Activated CD8-positive, alpha-beta T cell treated with anti-CD3 and anti-CD28 coated beads, Interleukin-2, amount 10 ng/mL, durations not matched to agents 7 days and 5 days (primary cell): ENCODE results near the gene TNFAIP8L3. TPM values are rescaled to one million over a fixed set of nuclear protein-coding genes. Genes with fewer than 3 reads are reported as not detected.

Experiments
- ATAC-seq: fragments of 150-1000 bp; cut with Tn5 transposase; one replicate; pipeline ENCODE4 v1.10.0; 2021; ENCODE audit warnings: moderate library complexity
- CTCF ChIA-PET: fragments of 350-600 bp; sonication (Branson Sonifier 250); formaldehyde crosslinking; loops from one replicate; lab custom pipeline; 2021; ENCODE audit warnings: antibody characterized with exemption; lab: Charles Lee
- POLR2A ChIA-PET: fragments of 350-600 bp; sonication (Branson Sonifier 250); formaldehyde crosslinking; loops from one replicate; lab custom pipeline; 2021; ENCODE audit warnings: antibody characterized with exemption; lab: Charles Lee
- DNase-seq: peaks from one replicate; pipeline ENCODE4 v3.0.0-alpha.2; 2020
- H3K27ac Mint-ChIP-seq: one replicate; pipeline ENCODE4 v1.8.0; 2021; ENCODE audit warnings: mild to moderate bottlenecking, mixed read lengths
- H3K27me3 Mint-ChIP-seq: one replicate; pipeline ENCODE4 v1.8.0; 2021; ENCODE audit warnings: low read depth, mixed read lengths
- H3K36me3 Mint-ChIP-seq: one replicate; pipeline ENCODE4 v1.8.0; 2021; ENCODE audit warnings: low read depth, mixed read lengths
- H3K4me1 Mint-ChIP-seq: one replicate; pipeline ENCODE4 v1.8.0; 2021; ENCODE audit warnings: low read depth, mixed read lengths
- H3K4me3 Mint-ChIP-seq: one replicate; pipeline ENCODE4 v1.8.0; 2021; ENCODE audit warnings: mild to moderate bottlenecking, mixed read lengths
- H3K9me3 Mint-ChIP-seq: one replicate; pipeline ENCODE4 v1.8.0; 2022; ENCODE audit warnings: mixed read lengths; ENCODE audit not compliant: insufficient read depth
- total RNA-seq, 2 experiments: library from RNA; stranded (reverse); gene quantifications; one replicate each; pipeline ENCODE4 v1.2.3, GENCODE V29; 2021

The TNFAIP8L3 gene
- total RNA-seq, 2 experiments from 2014 or later: not detected

DNA sequence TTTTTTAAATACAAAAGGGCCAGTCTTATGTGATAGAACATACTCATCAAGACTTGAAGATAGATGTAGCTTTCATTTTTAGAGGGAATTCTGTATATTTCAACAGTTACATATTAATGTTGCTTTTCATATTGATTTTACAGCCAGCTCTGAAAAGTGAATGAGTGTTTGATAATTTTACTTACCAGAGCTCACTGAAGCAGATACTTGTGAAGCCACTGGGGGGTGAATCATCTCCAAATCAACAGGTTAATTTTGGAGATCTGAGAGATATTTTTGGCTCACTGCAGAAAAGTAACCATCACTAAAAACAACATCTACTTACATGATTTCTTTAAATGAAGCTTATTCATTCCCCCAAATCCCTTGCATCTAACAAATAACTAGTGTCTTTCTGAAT is 24.7 kb downstream of the TNFAIP8L3 start:
- ChIA-PET POLR2A (interaction anchor here (0.7 kb wide), 1 partner anchor 19 kb away, joined by 3 read pairs; no protein-coding TSS in a partner anchor), CTCF (interaction anchor here (1.0 to 1.5 kb wide), 3 partner anchors 11 to 93 kb away, joined by 3 to 4 read pairs (median 3); no protein-coding TSS in a partner anchor)
- Mint-ChIP-seq H3K27ac (no peak overlapping the region), H3K4me1 (peaks cover 17% of the 10 kb centered on the region), H3K27me3 (peaks cover 21% of the 10 kb centered on the region), H3K36me3 (peaks cover 2% of the 10 kb centered on the region), H3K9me3 (no peaks in the 10 kb centered on the region), H3K4me3 (no peak overlapping the region)
- ATAC-seq (no peak), DNase-seq (no peak)

DNA sequence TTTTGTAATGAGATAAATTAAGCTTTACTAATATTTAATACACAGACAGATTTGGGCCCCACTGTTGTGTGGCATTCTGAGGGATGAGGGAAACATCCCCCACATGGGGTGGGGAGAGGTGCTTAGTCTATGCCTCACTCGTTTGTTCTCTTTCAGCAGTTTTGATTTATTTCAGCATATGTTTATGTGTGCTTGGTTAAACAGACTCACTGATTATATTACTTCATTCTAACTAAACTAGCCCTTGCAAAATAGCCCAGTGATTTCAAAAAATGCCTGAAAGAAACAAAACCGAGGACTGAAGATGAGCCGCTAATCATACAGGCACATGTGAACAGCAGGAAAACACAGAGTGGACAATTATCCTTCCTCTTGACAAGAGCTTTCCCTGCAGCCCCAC is 27.2 kb downstream of the TNFAIP8L3 start:
- Mint-ChIP-seq H3K36me3 (peaks cover 2% of the 10 kb centered on the region), H3K27ac (no peak overlapping the region), H3K4me1 (peaks cover 17% of the 10 kb centered on the region), H3K4me3 (no peak overlapping the region), H3K27me3 (peaks cover 39% of the 10 kb centered on the region), H3K9me3 (no peaks in the 10 kb centered on the region)
- DNase-seq (no peak), ATAC-seq (no peak)
- CTCF ChIA-PET: no interaction called here
- POLR2A ChIA-PET: interaction anchor here (0.6 to 1.5 kb wide), 2 partner anchors 9 to 100 kb away, joined by 3 to 4 read pairs; no protein-coding TSS in a partner anchor

- ATAC-seq (no peak), DNase-seq (no peak)
- Mint-ChIP-seq H3K9me3 (no peaks in the 10 kb centered on the region), H3K4me1 (peaks cover 9% of the 10 kb centered on the region), H3K4me3 (no peak overlapping the region), H3K27me3 (peaks cover 36% of the 10 kb centered on the region), H3K27ac (no peak overlapping the region), H3K36me3 (no peaks in the 10 kb centered on the region)
- POLR2A ChIA-PET: no interaction called here
- CTCF ChIA-PET: interaction anchor here (1.3 kb wide), 1 partner anchor 12 kb away, joined by 7 read pairs; no protein-coding TSS in a partner anchor
Measured at GRCh38 chr15:51065781-51066180, 28.9 kb downstream of the TNFAIP8L3 start.

DNA sequence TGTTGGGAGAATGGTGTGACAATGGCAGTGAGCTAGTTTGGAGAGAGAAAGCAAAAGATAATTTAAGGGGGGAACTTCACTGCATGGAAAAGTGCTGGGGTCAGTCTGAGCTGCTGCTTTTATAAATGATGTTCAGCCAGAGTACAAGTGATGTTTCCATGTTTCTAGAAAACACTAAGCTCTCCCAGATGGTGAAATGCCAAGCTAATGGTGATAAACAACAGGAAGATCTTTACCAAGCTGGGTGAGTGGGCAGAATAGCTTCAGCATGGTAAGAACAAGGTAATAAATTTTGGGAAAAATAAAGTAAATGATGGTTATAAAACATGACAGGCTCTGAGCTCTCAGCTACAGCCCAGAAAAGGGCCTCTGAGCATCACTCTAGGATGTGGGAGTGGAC is 29.4 kb downstream of the TNFAIP8L3 start:
- peaks cover 6% of the 10 kb centered on the region for H3K4me1 Mint-ChIP-seq
- CTCF ChIA-PET: interaction anchor here (1.3 kb wide), 1 partner anchor 13 kb away, joined by 7 read pairs; no protein-coding TSS in a partner anchor
- no peaks in the 10 kb centered on the region for H3K36me3 Mint-ChIP-seq
- DNase-seq: no peak
- no peak overlapping the region for H3K27ac Mint-ChIP-seq
- no peak for ATAC-seq
- no peaks in the 10 kb centered on the region for H3K9me3 Mint-ChIP-seq
- POLR2A ChIA-PET: no interaction called here
- H3K27me3 Mint-ChIP-seq: peaks cover 39% of the 10 kb centered on the region
- no peak overlapping the region for H3K4me3 Mint-ChIP-seq

GRCh38 chr15:51062736-51063135 is 32.0 kb downstream of the TNFAIP8L3 start:
- Mint-ChIP-seq H3K27ac (no peak overlapping the region), H3K27me3 (peaks cover 51% of the 10 kb centered on the region), H3K9me3 (no peaks in the 10 kb centered on the region), H3K4me3 (no peak overlapping the region), H3K4me1 (no peaks in the 10 kb centered on the region), H3K36me3 (no peaks in the 10 kb centered on the region)
- ChIA-PET POLR2A (no interaction called here), CTCF (no interaction called here)
- DNase-seq: no peak
- ATAC-seq: no peak

DNA sequence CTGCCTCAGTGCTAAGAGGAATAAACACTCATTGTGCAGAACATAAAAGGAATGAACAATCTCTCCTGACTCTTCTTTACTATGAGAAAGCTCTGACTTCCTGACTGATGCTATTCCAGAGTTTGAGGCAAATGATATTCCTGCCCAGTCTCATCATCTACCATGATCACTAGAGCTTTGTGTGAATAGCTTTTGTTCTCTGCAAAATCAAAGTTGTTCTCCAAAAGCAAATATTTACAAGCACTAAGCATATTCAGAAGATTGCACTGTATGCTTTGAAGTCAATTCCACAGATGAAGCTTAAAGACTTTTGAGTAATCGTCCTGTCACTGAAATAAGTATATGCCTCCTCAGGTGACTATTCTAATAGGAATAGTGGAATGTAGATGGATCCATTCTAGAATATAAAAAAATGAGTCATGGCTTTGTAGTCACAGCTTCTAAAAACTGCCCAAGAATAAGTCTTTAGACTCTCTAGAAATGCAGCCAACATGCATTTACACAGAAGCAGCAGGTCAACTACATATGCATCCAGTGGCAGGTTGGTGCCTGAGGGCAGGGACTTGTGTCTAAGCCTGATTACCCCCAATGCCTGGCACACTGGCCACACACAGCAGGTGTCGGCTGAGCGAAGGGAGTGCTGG is 34.6 kb downstream of the TNFAIP8L3 start:
- ChIA-PET POLR2A (no interaction called here), CTCF (no interaction called here)
- no peak for DNase-seq
- no peaks in the 10 kb centered on the region for H3K9me3 Mint-ChIP-seq
- no peaks in the 10 kb centered on the region for H3K36me3 Mint-ChIP-seq
- H3K4me1 Mint-ChIP-seq: no peaks in the 10 kb centered on the region
- no peak overlapping the region for H3K27ac Mint-ChIP-seq
- ATAC-seq: no peak
- no peak overlapping the region for H3K4me3 Mint-ChIP-seq
- peaks cover 51% of the 10 kb centered on the region for H3K27me3 Mint-ChIP-seq

DNA sequence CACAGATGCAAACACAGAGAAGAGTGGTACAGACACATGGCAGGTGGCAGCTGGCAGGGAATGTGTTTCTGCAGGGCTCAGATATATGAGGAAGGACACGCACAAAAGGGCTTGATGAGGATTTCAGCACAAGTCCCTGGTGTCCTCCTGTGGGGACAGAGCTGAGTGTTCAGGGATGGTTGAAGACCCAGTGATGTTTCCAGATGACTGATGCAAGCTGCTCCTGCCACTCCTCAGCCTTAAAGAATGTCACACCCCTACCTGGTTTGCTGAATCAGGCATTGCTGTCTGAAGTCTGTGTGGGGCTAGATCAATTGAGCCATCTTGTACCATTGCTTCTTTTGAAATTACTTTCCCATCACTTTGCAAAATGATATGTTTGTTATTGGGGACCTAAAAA is 40.2 kb downstream of the TNFAIP8L3 start:
- Mint-ChIP-seq H3K27ac (no peak overlapping the region), H3K9me3 (no peaks in the 10 kb centered on the region), H3K4me3 (no peak overlapping the region), H3K27me3 (peaks cover 40% of the 10 kb centered on the region), H3K36me3 (no peaks in the 10 kb centered on the region), H3K4me1 (no peaks in the 10 kb centered on the region)
- ATAC-seq (no peak), DNase-seq (no peak)
- CTCF ChIA-PET: no interaction called here
- POLR2A ChIA-PET: no interaction called here

- H3K27ac Mint-ChIP-seq: no peak overlapping the region
- ChIA-PET POLR2A (no interaction called here), CTCF (no interaction called here)
- peaks cover 3% of the 10 kb centered on the region for H3K4me1 Mint-ChIP-seq
- no peak overlapping the region for H3K4me3 Mint-ChIP-seq
- no peak for DNase-seq
- no peaks in the 10 kb centered on the region for H3K9me3 Mint-ChIP-seq
- no peak for ATAC-seq
- H3K27me3 Mint-ChIP-seq: peaks cover 38% of the 10 kb centered on the region
- no peaks in the 10 kb centered on the region for H3K36me3 Mint-ChIP-seq
Measured at GRCh38 chr15:51053571-51053970, 41.1 kb downstream of the TNFAIP8L3 start.

DNA sequence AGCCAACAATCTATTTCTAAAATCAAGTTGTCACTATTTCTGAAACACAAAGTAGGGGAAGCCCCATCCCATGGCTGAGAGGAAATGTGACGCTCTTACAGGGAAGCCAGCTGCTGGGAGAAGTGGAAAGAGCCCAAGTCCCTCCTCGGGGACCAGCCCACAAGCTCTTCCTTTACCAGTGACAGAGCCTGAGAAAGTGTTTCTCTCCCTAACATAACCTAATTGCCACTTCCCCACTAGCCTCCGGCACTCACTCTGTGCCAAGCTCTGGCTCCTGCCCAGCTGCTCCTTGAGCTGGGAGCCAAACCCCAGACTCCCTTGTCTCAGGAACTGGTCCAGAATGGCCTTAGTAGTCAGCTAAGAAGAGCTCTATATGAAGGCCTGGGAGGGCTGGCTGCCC is 42.9 kb downstream of the TNFAIP8L3 start:
- H3K27ac Mint-ChIP-seq: no peak overlapping the region
- ChIA-PET CTCF (no interaction called here), POLR2A (no interaction called here)
- H3K36me3 Mint-ChIP-seq: no peaks in the 10 kb centered on the region
- DNase-seq: no peak
- H3K9me3 Mint-ChIP-seq: no peaks in the 10 kb centered on the region
- peaks cover 34% of the 10 kb centered on the region for H3K27me3 Mint-ChIP-seq
- H3K4me3 Mint-ChIP-seq: no peak overlapping the region
- H3K4me1 Mint-ChIP-seq: peaks cover 3% of the 10 kb centered on the region
- ATAC-seq: no peak

DNA sequence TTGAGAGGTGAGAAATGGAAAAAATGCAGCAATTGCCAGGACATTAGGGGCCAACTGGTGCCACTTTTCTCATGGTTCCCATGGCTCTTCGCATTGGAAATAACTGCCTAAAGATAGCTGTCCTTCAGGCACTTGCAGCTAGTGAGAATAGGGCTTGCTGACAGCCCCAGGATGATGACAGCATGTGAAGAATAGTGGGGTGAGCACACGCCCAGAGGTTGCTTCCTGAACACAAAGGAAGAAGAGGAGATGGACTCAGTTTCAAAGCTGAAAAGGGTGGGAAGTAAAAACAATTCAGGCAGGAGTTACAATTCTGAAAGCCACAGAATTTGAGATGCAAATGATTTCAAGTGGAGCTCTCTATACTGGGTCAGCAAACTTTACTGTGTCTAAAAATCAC is 45.6 kb downstream of the TNFAIP8L3 start:
- H3K9me3 Mint-ChIP-seq: no peaks in the 10 kb centered on the region
- peaks cover 18% of the 10 kb centered on the region for H3K27me3 Mint-ChIP-seq
- no peak overlapping the region for H3K4me3 Mint-ChIP-seq
- H3K4me1 Mint-ChIP-seq: peaks cover 3% of the 10 kb centered on the region
- ATAC-seq (no peak), DNase-seq (no peak)
- POLR2A ChIA-PET: no interaction called here
- no peaks in the 10 kb centered on the region for H3K36me3 Mint-ChIP-seq
- H3K27ac Mint-ChIP-seq: no peak overlapping the region
- CTCF ChIA-PET: interaction anchor here (1.4 kb wide), 1 partner anchor 144 kb away, joined by 4 read pairs; no protein-coding TSS in a partner anchor

GRCh38 chr15:51048308-51048707 is 46.4 kb downstream of the TNFAIP8L3 start:
- Mint-ChIP-seq H3K4me1 (peaks cover 3% of the 10 kb centered on the region), H3K9me3 (no peaks in the 10 kb centered on the region), H3K36me3 (no peaks in the 10 kb centered on the region), H3K4me3 (no peak overlapping the region), H3K27me3 (peaks cover 20% of the 10 kb centered on the region), H3K27ac (no peak overlapping the region)
- DNase-seq: no peak
- no peak for ATAC-seq
- POLR2A ChIA-PET: no interaction called here
- CTCF ChIA-PET: no interaction called here

GRCh38 chr15:51046799-51047449 is 47.8 kb downstream of the TNFAIP8L3 start:
- H3K4me3 Mint-ChIP-seq: no peak overlapping the region
- ChIA-PET CTCF (no interaction called here), POLR2A (no interaction called here)
- no peaks in the 10 kb centered on the region for H3K9me3 Mint-ChIP-seq
- ATAC-seq (no peak), DNase-seq (no peak)
- no peak overlapping the region for H3K27ac Mint-ChIP-seq
- peaks cover 3% of the 10 kb centered on the region for H3K4me1 Mint-ChIP-seq
- H3K36me3 Mint-ChIP-seq: no peaks in the 10 kb centered on the region
- H3K27me3 Mint-ChIP-seq: peaks cover 17% of the 10 kb centered on the region
